DOHH2 (cell line): ENCODE results near the gene ASIC3.

Experiments
- H3F3A ChIP-seq: fragments of 200-600 bp; sonication (generic), shearing (Covaris generic); 2 replicates; pipeline ENCODE4 v1.6.0; 2016; ENCODE audit warnings: antibody characterized with exemption, mild to moderate bottlenecking; ENCODE audit not compliant: control insufficient read depth, insufficient read depth
- H3K27ac ChIP-seq: fragments of 200-600 bp; sonication (generic); 2 replicates; pipeline ENCODE4 v1.5.1; 2014; ENCODE audit warnings: low read depth, mild to moderate bottlenecking, low read length, moderate library complexity
- H3K27me3 ChIP-seq: fragments of 200-600 bp; sonication (generic); 2 replicates; pipeline ENCODE4 v1.6.1; 2014; ENCODE audit warnings: mild to moderate bottlenecking, low read length, mixed read lengths; ENCODE audit not compliant: control insufficient read depth
- H3K36me3 ChIP-seq: fragments of 200-600 bp; sonication (generic); 2 replicates; pipeline ENCODE4 v1.6.1; 2014; ENCODE audit warnings: mild to moderate bottlenecking, low read length, moderate library complexity, mixed read lengths; ENCODE audit not compliant: control insufficient read depth
- H3K4me1 ChIP-seq: fragments of 200-600 bp; sonication (generic); 2 replicates; pipeline ENCODE4 v1.6.1; 2014; ENCODE audit warnings: mild to moderate bottlenecking, low read length, mixed read lengths; ENCODE audit not compliant: control insufficient read depth
- H3K4me2 ChIP-seq: fragments of 200-600 bp; sonication (generic); 2 replicates; pipeline ENCODE4 v1.6.0; 2014; ENCODE audit warnings: mild to moderate bottlenecking, low read length, moderate library complexity
- H3K4me3 ChIP-seq: fragments of 200-600 bp; sonication (generic); 2 replicates; pipeline ENCODE4 v1.5.1; 2014; ENCODE audit warnings: mild to moderate bottlenecking, low read length, mixed read lengths
- H3K79me2 ChIP-seq: fragments of 200-600 bp; sonication (generic); 2 replicates; pipeline ENCODE4 v1.6.1; 2014; ENCODE audit warnings: mild to moderate bottlenecking, low read length, mixed read lengths; ENCODE audit not compliant: control insufficient read depth
- H3K9me2 ChIP-seq: fragments of 200-600 bp; sonication (generic); replicated peaks from 2 replicates; pipeline ENCODE4 v1.6.1; 2014; ENCODE audit warnings: mild to moderate bottlenecking, low read length, mixed read lengths; ENCODE audit not compliant: control insufficient read depth
- H3K9me3 ChIP-seq: fragments of 200-600 bp; sonication (generic); 2 replicates; pipeline ENCODE4 v1.6.1; 2014; ENCODE audit warnings: antibody characterized with exemption, low read length, mixed read lengths; ENCODE audit not compliant: control insufficient read depth, insufficient read depth
- H4K20me1 ChIP-seq: fragments of 200-600 bp; sonication (generic); 2 replicates; pipeline ENCODE4 v1.6.0; 2014; ENCODE audit warnings: low read depth, mild to moderate bottlenecking, antibody characterized with exemption, low read length, moderate library complexity; ENCODE audit not compliant: control insufficient read depth, insufficient read depth
- CTCF ChIP-seq: fragments of 200-600 bp; sonication (generic); IDR thresholded peaks from one replicate; pipeline ENCODE4 v1.5.1; 2014; ENCODE audit warnings: antibody characterized with exemption, mild to moderate bottlenecking, low read depth, low read length; ENCODE audit not compliant: poor library complexity, severe bottlenecking
- EZH2phosphoT487 ChIP-seq: fragments of 200-600 bp; sonication (generic); IDR thresholded peaks from 2 replicates; pipeline ENCODE4 v1.6.1; 2017; ENCODE audit warnings: borderline replicate concordance, mild to moderate bottlenecking, antibody characterized with exemption, low read length, moderate library complexity, mixed read lengths

Gene ASIC3

GRCh38 chr7:151060113-151060415, 11.7 kb downstream of the ASIC3 start:
- Histone ChIP-seq H3K4me3 (peak overlapping the region; percentile 89), H3K27ac (peak overlapping the region; percentile 61), H3K4me1 (peaks cover 31% of the 10 kb centered on the region), H3K79me2 (peaks cover 30% of the 10 kb centered on the region), H3K9me2 (no peaks in the 10 kb centered on the region), H3K4me2 (peak overlapping the region; percentile 97), H3K9me3 (no peaks in the 10 kb centered on the region), H3F3A (peaks cover 7% of the 10 kb centered on the region), H3K36me3 (peaks cover 29% of the 10 kb centered on the region), H4K20me1 (peaks cover 7% of the 10 kb centered on the region; the same call in 1 of the 2 replicates), H3K27me3 (no peaks in the 10 kb centered on the region)
- TF ChIP-seq EZH2phosphoT487 (no peak), CTCF (no peak)

GRCh38 chr7:151060416-151061212, 12.3 kb downstream of the ASIC3 start:
- peaks cover 7% of the 10 kb centered on the region for H3F3A ChIP-seq
- peaks cover 35% of the 10 kb centered on the region for H3K36me3 ChIP-seq
- no peaks in the 10 kb centered on the region for H3K9me2 ChIP-seq
- H3K27ac ChIP-seq = peak overlapping the region; percentile 61
- peaks cover 7% of the 10 kb centered on the region; the same call in 1 of the 2 replicates for H4K20me1 ChIP-seq
- H3K4me2 ChIP-seq = peak overlapping the region; percentile 97
- TF ChIP-seq EZH2phosphoT487 = no peak
- peak; percentile 71 for TF ChIP-seq CTCF
- H3K4me1 ChIP-seq = peaks cover 31% of the 10 kb centered on the region
- H3K4me3 ChIP-seq = peak overlapping the region; percentile 89
- H3K27me3 ChIP-seq = no peaks in the 10 kb centered on the region
- no peaks in the 10 kb centered on the region for H3K9me3 ChIP-seq
- peaks cover 30% of the 10 kb centered on the region for H3K79me2 ChIP-seq

DNA sequence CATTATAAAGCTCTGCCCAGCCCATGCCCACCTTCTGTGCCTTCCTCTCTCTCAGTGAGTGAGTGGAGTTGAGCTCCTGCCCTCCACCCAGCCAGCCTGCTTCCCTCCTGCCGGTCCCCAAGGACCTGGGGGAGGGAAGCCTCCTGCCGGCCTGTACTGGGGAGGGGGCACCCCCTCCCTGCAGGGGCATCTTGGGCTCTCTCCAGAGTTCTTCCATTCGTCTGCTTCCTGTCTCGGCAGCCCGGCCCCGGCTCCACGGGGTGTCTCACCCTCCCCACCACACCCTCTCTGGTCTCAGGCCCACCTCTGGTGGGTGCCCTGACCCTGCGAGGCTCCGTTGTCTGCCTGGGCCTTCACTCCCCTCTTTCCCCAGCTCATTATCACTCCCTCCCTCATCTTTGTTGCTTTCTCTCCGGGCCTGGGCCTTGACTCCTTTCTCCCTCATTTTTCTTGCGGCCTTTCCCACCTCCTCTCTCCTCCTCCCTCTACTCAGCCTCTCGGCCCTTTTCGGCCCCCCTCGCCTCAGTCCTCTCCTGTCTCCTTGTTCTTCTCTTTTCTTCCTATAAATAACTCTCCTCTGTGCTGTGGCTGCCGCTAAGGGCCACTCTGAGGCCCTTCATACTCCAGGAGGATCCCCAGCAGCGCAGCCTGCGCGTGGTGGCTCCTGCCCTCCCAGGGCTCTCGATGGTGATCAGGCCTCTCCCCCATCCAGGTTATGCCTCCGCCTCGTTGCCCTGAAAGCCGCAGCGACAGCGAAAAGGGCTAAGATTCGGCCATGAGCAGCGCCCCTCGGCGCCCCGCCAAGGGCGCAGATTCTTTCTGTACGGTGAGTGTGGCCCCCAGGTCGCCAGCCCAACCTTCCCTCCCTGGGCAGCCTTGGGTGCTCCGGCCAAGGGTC, 13.1 kb downstream of the ASIC3 start:
- Histone ChIP-seq H3K4me2 (peak overlapping the region; percentile 97), H3K4me3 (peak overlapping the region; percentile 89), H3F3A (peaks cover 7% of the 10 kb centered on the region), H3K27ac (no peak overlapping the region), H3K36me3 (peaks cover 43% of the 10 kb centered on the region), H3K9me2 (no peaks in the 10 kb centered on the region), H3K4me1 (peaks cover 31% of the 10 kb centered on the region), H3K27me3 (no peaks in the 10 kb centered on the region), H4K20me1 (peaks cover 7% of the 10 kb centered on the region; the same call in 1 of the 2 replicates), H3K79me2 (peaks cover 30% of the 10 kb centered on the region), H3K9me3 (no peaks in the 10 kb centered on the region)
- TF ChIP-seq CTCF = no peak
- no peak for TF ChIP-seq EZH2phosphoT487
